HEK293 (cell line): ENCODE measurements around the gene COMP.

Source experiments
- CTCF ChIA-PET: fragments of 350-600 bp; formaldehyde crosslinking; extraction: SDS; loops from one replicate; lab custom pipeline; 2021; ENCODE audit warnings: antibody characterized with exemption; lab: Yijun Ruan, JAX
- POLR2A ChIA-PET: fragments of 300-600 bp; formaldehyde crosslinking; extraction: SDS; loops from one replicate; lab custom pipeline; 2020; ENCODE audit warnings: antibody characterized with exemption, inconsistent platforms; lab: Yijun Ruan, JAX
- H3K27ac ChIP-seq: fragments of 200-500 bp; sonication (Bioruptor generic); 2 replicates; pipeline ENCODE4 v1.5.1; 2014; ENCODE audit warnings: low read depth, low read length, control low read depth, inconsistent platforms; ENCODE audit errors: extremely low read depth
- H3K36me3 ChIP-seq, 2 experiments: fragments of 200-500 bp in 1 of 2; sonication (Bioruptor generic) in 1 of 2; 1 replicate in 1 of 2; 2 replicates in 1 of 2; pipeline ENCODE4 v1.5.1; 2014 to 2017; ENCODE audit warnings: inconsistent platforms in 2 of 2, low read length in 2 of 2; ENCODE audit not compliant: control insufficient read depth in 2 of 2, insufficient read depth in 1 of 2
- H3K4me1 ChIP-seq: fragments of 200-500 bp; sonication (Bioruptor generic); 2 replicates; pipeline ENCODE4 v1.5.1; 2014; ENCODE audit warnings: mild to moderate bottlenecking, low read length, inconsistent platforms; ENCODE audit not compliant: control insufficient read depth, insufficient read depth
- H3K4me3 ChIP-seq: 2 replicates; pipeline ENCODE4 v1.5.1; 2011; ENCODE audit warnings: low read depth, mild to moderate bottlenecking, control low read depth, low read length, moderate library complexity
- H3K9me3 ChIP-seq: fragments of 200-500 bp; sonication (Bioruptor generic); 2 replicates; pipeline ENCODE4 v1.5.1; 2014; ENCODE audit warnings: low read depth, low read length, inconsistent platforms; ENCODE audit not compliant: control insufficient read depth, insufficient read depth
- BCL11B ChIP-seq: fragments of 450-650 bp; formaldehyde crosslinking; IDR thresholded peaks from 2 replicates; pipeline ENCODE4 v1.5.1; 2016; ENCODE audit warnings: low read depth, missing biosample characterization, missing genetic modification characterization
- EGR2 ChIP-seq: fragments of 450-650 bp; formaldehyde crosslinking; IDR thresholded peaks from 2 replicates; pipeline ENCODE4 v1.5.1; 2016; ENCODE audit warnings: low read depth, missing biosample characterization, missing genetic modification characterization
- GLIS2 ChIP-seq: fragments of 450-650 bp; formaldehyde crosslinking; IDR thresholded peaks from 2 replicates; pipeline ENCODE4 v1.5.1; 2016; ENCODE audit warnings: missing biosample characterization, missing genetic modification characterization
- HOXD13 ChIP-seq: sonication (generic); formaldehyde crosslinking; IDR thresholded peaks from 2 replicates; pipeline ENCODE4 v1.8.0; 2022; ENCODE audit warnings: missing genetic modification reagents, borderline replicate concordance
- SP3 ChIP-seq: fragments of 450-650 bp; formaldehyde crosslinking; IDR thresholded peaks from 2 replicates; pipeline ENCODE4 v1.5.1; 2016; ENCODE audit warnings: missing biosample characterization, missing genetic modification characterization
- ZBTB48 ChIP-seq: fragments of 450-650 bp; formaldehyde crosslinking; IDR thresholded peaks from 2 replicates; pipeline ENCODE4 v1.5.1; 2016; ENCODE audit warnings: missing biosample characterization, missing genetic modification characterization
- ZFHX2 ChIP-seq: fragments of 450-650 bp; formaldehyde crosslinking; conservative IDR thresholded peaks from 2 replicates; pipeline ENCODE4 v1.5.1; 2016; ENCODE audit warnings: missing biosample characterization, missing genetic modification characterization
- ZNF114 ChIP-seq: fragments of 450-650 bp; formaldehyde crosslinking; IDR thresholded peaks from 2 replicates; pipeline ENCODE4 v1.5.0; 2017; ENCODE audit warnings: missing biosample characterization, missing genetic modification characterization
- ZNF292 ChIP-seq: fragments of 450-650 bp; formaldehyde crosslinking; IDR thresholded peaks from 2 replicates; pipeline ENCODE4 v1.5.1; 2016; ENCODE audit warnings: low read depth, missing biosample characterization, missing genetic modification characterization, borderline replicate concordance
- ZNF48 ChIP-seq: fragments of 450-650 bp; formaldehyde crosslinking; IDR thresholded peaks from 2 replicates; pipeline ENCODE4 v1.5.1; 2016; ENCODE audit warnings: missing biosample characterization, missing genetic modification characterization
- ZNF529 ChIP-seq: fragments of 450-650 bp; formaldehyde crosslinking; IDR thresholded peaks from 2 replicates; pipeline ENCODE4 v1.5.1; 2017; ENCODE audit warnings: missing genetic modification characterization, missing biosample characterization; ENCODE audit not compliant: insufficient replicate concordance
- ZNF560 ChIP-seq: fragments of 450-650 bp; formaldehyde crosslinking; IDR thresholded peaks from 2 replicates; pipeline ENCODE4 v1.5.1; 2017; ENCODE audit warnings: missing biosample characterization, missing genetic modification characterization, borderline replicate concordance
- ZNF585B ChIP-seq: fragments of 450-650 bp; formaldehyde crosslinking; IDR thresholded peaks from 2 replicates; pipeline ENCODE4 v1.5.1; 2016; ENCODE audit warnings: missing biosample characterization, missing genetic modification characterization
- ZNF596 ChIP-seq: fragments of 450-650 bp; IDR thresholded peaks from 2 replicates; pipeline ENCODE4 v1.5.0; 2018; ENCODE audit warnings: missing biosample characterization, mild to moderate bottlenecking, missing genetic modification characterization, moderate library complexity
- ZNF768 ChIP-seq: fragments of 450-650 bp; formaldehyde crosslinking; IDR thresholded peaks from 2 replicates; pipeline ENCODE4 v1.5.1; 2018; ENCODE audit warnings: missing biosample characterization, mild to moderate bottlenecking, missing genetic modification characterization
- ZNF777 ChIP-seq: fragments of 450-650 bp; formaldehyde crosslinking; IDR thresholded peaks from 2 replicates; pipeline ENCODE4 v1.5.1; 2017; ENCODE audit warnings: missing biosample characterization, missing genetic modification characterization, borderline replicate concordance
- TF ChIP-seq, protein P1 (sequence below): IDR thresholded peaks from 2 replicates; pipeline ENCODE4 v1.6.1; 2011; ENCODE audit warnings: mild to moderate bottlenecking, low read depth, low read length, borderline replicate concordance
- TF ChIP-seq, protein P2 (sequence below): fragments of 450-650 bp; formaldehyde crosslinking; IDR thresholded peaks from 2 replicates; pipeline ENCODE4 v1.5.1; 2017; ENCODE audit warnings: missing biosample characterization, mild to moderate bottlenecking, missing genetic modification characterization, moderate library complexity

Gene COMP

GRCh38 chr19:18796239-18796638 is 5.1 kb upstream of the COMP start:
- POLR2A ChIA-PET, result interaction anchor here (0.6 to 0.7 kb wide), 2 partner anchors 27 to 116 kb away, joined by 5 to 6 read pairs; no protein-coding TSS in a partner anchor
- Histone ChIP-seq H3K4me3 (no peak overlapping the region), H3K9me3 (no peaks in the 10 kb centered on the region), H3K36me3 (no peaks in the 10 kb centered on the region), H3K27ac (no peak overlapping the region), H3K4me1 (no peaks in the 10 kb centered on the region)
- CTCF ChIA-PET, result interaction anchor here (0.6 kb wide), 1 partner anchor 68 kb away, joined by 3 read pairs; no protein-coding TSS in a partner anchor
- TF ChIP-seq ZNF768 (tag by site-specific recombination), result 0 out of 2 replicates have a peak, but pooled peaks have one; percentile 38
- no peak for TF ChIP-seq SP3 (tag by site-specific recombination)
- no peak for TF ChIP-seq GLIS2
- no peak for TF ChIP-seq BCL11B (tag by site-specific recombination)

DNA sequence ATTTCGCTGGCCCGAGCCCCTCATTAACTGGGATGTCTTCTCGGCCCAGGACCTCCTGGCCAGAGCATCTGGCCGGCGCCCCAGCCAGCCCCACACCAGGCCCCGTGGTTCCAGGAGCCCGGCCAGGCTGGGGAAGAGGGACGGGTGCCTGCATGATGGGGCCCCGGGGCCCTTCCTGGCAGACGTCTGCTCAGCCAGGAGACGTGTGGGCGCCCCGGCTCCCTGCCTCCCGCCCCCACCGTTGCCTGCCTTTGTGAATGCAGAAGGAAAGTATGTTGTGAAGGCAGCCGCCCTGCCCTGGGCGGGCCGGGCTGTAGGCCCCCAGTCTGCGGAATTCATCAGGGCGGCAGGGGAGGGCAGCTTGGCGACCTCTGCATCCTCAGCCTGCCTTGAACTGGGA is 4.4 kb upstream of the COMP start:
- CTCF ChIA-PET, result no interaction called here

GRCh38 chr19:18794692-18795091 is 3.6 kb upstream of the COMP start:
- Histone ChIP-seq H3K9me3 (no peaks in the 10 kb centered on the region), H3K36me3 (no peaks in the 10 kb centered on the region), H3K27ac (no peak overlapping the region), H3K4me1 (no peaks in the 10 kb centered on the region), H3K4me3 (no peak overlapping the region)
- ChIA-PET POLR2A (interaction anchor here (0.6 to 0.8 kb wide), 2 partner anchors 37 to 456 kb away, joined by 3 read pairs; partner anchors contain the start of gene UPF1), CTCF (interaction anchor here (0.6 kb wide), 1 partner anchor 47 kb away, joined by 3 read pairs; no protein-coding TSS in a partner anchor)
- TF ChIP-seq ZNF48 (tag by site-specific recombination), result no peak
- TF ChIP-seq ZNF768 (tag by site-specific recombination), result 0 out of 2 replicates have a peak, but pooled peaks have one; percentile 9
- no peak for TF ChIP-seq ZNF585B

More for the DNA sequence above, 4.4 kb upstream of the COMP start:
- H3K36me3 ChIP-seq, result no peaks in the 10 kb centered on the region
- H3K4me1 ChIP-seq, result no peaks in the 10 kb centered on the region
- no peaks in the 10 kb centered on the region for H3K9me3 ChIP-seq
- TF ChIP-seq ZFHX2 (tag by site-specific recombination) (peak; percentile 66), SP3 (tag by site-specific recombination) (no peak), HOXD13 (no peak), ZNF292 (tag by site-specific recombination) (no peak), ZNF529 (tag by site-specific recombination) (no peak), EGR2 (tag by site-specific recombination) (peak; percentile 60), ZNF596 (tag by site-specific recombination) (no peak), ZNF560 (tag by site-specific recombination) (no peak)
- no peak overlapping the region for H3K4me3 ChIP-seq
- POLR2A ChIA-PET, result interaction anchor here (0.8 kb wide), 1 partner anchor 36 kb away, joined by 3 read pairs; the partner anchor contains the start of gene UPF1
- no peak overlapping the region for H3K27ac ChIP-seq

DNA sequence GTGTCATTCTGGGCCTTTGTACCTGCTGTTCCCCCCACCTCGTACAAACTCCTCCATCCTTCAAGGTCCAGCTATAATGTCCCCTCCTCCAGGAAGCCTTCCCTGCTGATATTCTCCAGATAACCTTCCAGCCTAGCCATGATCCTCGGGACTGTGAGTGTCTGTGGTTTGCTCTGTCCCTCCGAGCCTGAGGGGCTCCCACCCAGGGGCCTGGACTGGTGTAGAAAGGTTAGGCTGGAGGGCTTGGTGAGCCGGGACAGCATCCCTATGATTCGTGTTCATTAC is 2.9 kb upstream of the COMP start:
- POLR2A ChIA-PET, result interaction anchor here (0.6 kb wide), 1 partner anchor 455 kb away, joined by 3 read pairs; no protein-coding TSS in a partner anchor
- Histone ChIP-seq H3K9me3 (no peaks in the 10 kb centered on the region), H3K4me1 (no peaks in the 10 kb centered on the region), H3K27ac (no peak overlapping the region), H3K36me3 (no peaks in the 10 kb centered on the region), H3K4me3 (no peak overlapping the region)
- CTCF ChIA-PET, result interaction anchor here (0.6 kb wide), 1 partner anchor 47 kb away, joined by 3 read pairs; no protein-coding TSS in a partner anchor
- TF ChIP-seq ZNF114 (no peak), ZNF777 (tag by site-specific recombination) (no peak), ZBTB48 (no peak)
- TF ChIP-seq, protein P1, sequence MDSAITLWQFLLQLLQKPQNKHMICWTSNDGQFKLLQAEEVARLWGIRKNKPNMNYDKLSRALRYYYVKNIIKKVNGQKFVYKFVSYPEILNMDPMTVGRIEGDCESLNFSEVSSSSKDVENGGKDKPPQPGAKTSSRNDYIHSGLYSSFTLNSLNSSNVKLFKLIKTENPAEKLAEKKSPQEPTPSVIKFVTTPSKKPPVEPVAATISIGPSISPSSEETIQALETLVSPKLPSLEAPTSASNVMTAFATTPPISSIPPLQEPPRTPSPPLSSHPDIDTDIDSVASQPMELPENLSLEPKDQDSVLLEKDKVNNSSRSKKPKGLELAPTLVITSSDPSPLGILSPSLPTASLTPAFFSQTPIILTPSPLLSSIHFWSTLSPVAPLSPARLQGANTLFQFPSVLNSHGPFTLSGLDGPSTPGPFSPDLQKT, result no peak
- TF ChIP-seq, protein P2, sequence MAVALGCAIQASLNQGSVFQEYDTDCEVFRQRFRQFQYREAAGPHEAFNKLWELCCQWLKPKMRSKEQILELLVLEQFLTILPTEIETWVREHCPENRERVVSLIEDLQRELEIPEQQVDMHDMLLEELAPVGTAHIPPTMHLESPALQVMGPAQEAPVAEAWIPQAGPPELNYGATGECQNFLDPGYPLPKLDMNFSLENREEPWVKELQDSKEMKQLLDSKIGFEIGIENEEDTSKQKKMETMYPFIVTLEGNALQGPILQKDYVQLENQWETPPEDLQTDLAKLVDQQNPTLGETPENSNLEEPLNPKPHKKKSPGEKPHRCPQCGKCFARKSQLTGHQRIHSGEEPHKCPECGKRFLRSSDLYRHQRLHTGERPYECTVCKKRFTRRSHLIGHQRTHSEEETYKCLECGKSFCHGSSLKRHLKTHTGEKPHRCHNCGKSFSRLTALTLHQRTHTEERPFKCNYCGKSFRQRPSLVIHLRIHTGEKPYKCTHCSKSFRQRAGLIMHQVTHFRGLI (tag by site-specific recombination), result no peak
- TF ChIP-seq, all 188 proteins: peak for 0
